ENCODE results near the gene TCTN3. TPM values are rescaled to one million over a fixed set of nuclear protein-coding genes. Genes with fewer than 3 reads are reported as not detected.

TCTN3 gene, protein sequence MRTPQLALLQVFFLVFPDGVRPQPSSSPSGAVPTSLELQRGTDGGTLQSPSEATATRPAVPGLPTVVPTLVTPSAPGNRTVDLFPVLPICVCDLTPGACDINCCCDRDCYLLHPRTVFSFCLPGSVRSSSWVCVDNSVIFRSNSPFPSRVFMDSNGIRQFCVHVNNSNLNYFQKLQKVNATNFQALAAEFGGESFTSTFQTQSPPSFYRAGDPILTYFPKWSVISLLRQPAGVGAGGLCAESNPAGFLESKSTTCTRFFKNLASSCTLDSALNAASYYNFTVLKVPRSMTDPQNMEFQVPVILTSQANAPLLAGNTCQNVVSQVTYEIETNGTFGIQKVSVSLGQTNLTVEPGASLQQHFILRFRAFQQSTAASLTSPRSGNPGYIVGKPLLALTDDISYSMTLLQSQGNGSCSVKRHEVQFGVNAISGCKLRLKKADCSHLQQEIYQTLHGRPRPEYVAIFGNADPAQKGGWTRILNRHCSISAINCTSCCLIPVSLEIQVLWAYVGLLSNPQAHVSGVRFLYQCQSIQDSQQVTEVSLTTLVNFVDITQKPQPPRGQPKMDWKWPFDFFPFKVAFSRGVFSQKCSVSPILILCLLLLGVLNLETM
- 36.3 and 45.4 TPM in 2 replicates for total RNA-seq

DNA sequence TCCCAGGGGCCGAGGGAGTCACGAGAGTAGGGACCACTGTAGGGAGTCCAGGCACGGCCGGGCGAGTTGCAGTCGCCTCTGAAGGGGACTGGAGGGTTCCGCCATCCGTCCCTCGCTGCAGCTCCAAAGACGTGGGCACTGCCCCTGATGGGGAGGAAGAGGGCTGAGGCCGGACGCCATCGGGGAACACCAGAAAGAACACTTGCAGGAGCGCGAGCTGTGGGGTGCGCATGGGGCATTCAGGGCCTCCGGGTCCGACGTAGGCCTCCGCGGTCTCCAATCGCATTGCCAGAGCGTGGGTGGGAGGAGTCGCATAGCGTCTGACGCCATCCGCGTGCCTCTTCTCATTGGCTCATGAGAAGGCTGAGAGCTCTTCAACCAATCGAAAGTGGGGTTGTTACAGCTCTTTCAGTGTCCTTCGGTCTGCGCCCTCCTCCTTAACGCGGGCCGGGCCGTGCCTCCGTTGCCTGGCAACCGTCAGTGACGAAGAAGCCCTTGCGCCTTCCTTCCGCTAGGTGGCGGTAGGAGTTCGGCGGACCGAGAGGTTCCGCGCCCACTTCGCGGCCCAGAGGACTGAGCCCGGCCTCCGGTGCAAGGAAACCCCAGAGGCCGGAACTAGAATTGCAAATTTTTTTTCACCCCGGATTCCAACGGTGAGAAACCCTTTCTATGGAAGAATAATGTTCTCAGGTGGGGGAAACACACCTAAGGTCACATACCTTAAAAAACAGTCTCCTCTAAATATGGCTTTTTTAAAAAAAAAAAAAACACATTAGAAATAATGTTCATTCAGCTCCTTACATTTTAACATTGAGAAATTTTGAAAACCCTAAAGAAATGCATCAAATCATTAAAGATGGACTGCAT lies at the start of gene TCTN3:
TSS of gene TCTN3 (minus strand) at position 260 of the 867 bp plus-strand sequence. CDS start at position 232, 28 bp downstream.

DNA sequence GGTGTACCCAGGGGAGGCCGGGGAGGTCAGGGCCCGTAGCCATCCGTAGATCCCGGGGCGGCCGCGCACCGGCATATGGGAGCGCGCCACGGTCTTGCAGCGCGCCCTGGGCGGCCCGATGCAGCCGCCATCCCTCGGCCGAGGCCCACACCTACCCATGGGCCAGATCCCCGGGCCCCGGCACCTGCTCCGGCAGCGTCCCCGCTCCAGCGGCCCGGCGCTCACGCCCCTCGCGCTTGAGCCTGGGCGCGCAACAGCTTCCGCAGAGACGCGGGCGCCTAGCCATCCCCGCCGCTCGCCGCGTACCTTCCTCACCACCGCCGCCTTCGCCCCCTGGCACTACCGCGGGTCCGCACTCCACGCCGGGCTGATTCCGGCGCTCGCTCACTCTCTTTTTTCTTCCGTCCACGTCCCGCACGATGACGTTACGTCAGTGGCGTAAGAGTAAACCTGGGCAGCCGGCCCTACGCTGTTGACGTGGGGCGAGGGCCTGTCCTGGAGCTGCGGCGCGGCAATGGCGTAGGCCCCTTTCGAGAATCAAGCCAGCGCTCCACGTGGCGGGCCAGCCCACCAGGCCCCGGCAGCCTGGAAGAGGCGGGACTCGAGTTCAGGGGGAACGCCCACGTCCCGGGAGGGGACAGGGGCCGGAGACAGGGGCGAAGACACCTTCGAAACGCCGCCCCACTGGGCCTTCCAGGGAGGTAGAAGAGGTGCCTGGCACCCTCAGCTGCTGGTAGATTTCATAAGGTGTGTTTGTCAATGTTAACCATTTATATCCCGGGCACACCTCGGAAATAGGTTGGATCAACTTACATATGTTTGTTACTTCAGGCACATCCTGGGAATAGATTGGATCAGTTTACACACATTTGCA lies 37.2 kb downstream of the TCTN3 start, which contains the start of gene ALDH18A1:
TSS of gene ALDH18A1 (minus strand) at position 421 of the 874 bp plus-strand sequence. CDS start 3,334 bp downstream, outside the sequence.

Other genes with a start within 250 kb of the TCTN3 start
- 1.1 and 5.6 TPM in 2 replicates for gene SORBS1, start 132.6 kb downstream of the TCTN3 start, total RNA-seq
- 55.8 and 96.6 TPM in 2 replicates for gene ALDH18A1, start 37.2 kb downstream of the TCTN3 start, total RNA-seq
- gene ENTPD1, start 62.2 kb upstream of the TCTN3 start, total RNA-seq = 2.3 TPM in 1 of 2 replicates, not detected in the other
- not detected in 2 replicates for gene CC2D2B, start 214.0 kb upstream of the TCTN3 start, total RNA-seq